Measurements from ENCODE around the gene SLC7A8. TPM values are rescaled to one million over a fixed set of nuclear protein-coding genes. Genes with fewer than 3 reads are reported as not detected.

The SLC7A8 gene
- total RNA-seq, 1 experiment from 2014 or later, result 0.90 TPM

DNA sequence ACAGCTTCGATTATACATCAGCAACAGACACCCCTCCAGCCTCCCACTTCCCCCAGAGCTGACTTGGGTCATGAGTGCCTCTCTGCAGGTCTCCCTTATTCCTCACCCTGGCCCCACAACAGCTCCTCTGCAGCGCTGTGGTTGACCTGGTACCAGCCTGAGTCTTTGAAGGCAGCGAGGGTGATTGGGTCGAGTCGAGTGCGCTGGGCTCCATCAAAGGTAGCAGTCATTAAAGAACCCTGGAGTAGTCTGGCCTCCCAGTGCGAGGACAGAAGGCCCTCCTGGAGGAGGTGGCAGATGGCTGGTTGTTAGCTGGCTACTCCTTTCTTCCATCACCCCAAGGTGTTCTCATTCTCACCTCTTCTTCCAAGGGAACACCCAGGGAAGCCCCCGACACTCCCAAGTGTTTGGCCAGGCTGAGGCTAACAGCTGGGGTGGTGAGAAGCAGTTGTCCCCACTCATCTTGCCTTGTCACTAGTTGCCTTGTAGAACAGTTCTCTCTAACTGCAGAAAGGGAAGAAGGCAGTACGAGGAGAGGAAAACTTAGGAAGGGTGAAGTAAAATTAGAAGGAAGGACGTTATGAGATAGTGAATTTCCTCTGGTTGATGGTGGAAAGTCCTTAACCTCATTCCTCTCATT lies 81.4 kb downstream of the SLC7A8 start:
- no peak overlapping the region for H3K27ac ChIP-seq (ENCODE audit: low read length)
- POLR2A ChIA-PET, result no interaction called here
- H3K36me3 ChIP-seq (ENCODE audit: control insufficient read depth, insufficient read depth, low read length), result no peaks in the 10 kb centered on the region
- in situ Hi-C loops (cut with HindIII; ENCODE audit: low pct_unique_long_range_greater_than_20kb, low sequenced_read_pairs) (no loop called here), intact Hi-C loops (cut with micrococcal nuclease; ENCODE audit: unreplicated experiment) (no loop called here)
- TF ChIP-seq, protein P1, sequence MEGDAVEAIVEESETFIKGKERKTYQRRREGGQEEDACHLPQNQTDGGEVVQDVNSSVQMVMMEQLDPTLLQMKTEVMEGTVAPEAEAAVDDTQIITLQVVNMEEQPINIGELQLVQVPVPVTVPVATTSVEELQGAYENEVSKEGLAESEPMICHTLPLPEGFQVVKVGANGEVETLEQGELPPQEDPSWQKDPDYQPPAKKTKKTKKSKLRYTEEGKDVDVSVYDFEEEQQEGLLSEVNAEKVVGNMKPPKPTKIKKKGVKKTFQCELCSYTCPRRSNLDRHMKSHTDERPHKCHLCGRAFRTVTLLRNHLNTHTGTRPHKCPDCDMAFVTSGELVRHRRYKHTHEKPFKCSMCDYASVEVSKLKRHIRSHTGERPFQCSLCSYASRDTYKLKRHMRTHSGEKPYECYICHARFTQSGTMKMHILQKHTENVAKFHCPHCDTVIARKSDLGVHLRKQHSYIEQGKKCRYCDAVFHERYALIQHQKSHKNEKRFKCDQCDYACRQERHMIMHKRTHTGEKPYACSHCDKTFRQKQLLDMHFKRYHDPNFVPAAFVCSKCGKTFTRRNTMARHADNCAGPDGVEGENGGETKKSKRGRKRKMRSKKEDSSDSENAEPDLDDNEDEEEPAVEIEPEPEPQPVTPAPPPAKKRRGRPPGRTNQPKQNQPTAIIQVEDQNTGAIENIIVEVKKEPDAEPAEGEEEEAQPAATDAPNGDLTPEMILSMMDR (IDR thresholded peaks at IDR 0.05), result no peak
- TF ChIP-seq, protein P2, sequence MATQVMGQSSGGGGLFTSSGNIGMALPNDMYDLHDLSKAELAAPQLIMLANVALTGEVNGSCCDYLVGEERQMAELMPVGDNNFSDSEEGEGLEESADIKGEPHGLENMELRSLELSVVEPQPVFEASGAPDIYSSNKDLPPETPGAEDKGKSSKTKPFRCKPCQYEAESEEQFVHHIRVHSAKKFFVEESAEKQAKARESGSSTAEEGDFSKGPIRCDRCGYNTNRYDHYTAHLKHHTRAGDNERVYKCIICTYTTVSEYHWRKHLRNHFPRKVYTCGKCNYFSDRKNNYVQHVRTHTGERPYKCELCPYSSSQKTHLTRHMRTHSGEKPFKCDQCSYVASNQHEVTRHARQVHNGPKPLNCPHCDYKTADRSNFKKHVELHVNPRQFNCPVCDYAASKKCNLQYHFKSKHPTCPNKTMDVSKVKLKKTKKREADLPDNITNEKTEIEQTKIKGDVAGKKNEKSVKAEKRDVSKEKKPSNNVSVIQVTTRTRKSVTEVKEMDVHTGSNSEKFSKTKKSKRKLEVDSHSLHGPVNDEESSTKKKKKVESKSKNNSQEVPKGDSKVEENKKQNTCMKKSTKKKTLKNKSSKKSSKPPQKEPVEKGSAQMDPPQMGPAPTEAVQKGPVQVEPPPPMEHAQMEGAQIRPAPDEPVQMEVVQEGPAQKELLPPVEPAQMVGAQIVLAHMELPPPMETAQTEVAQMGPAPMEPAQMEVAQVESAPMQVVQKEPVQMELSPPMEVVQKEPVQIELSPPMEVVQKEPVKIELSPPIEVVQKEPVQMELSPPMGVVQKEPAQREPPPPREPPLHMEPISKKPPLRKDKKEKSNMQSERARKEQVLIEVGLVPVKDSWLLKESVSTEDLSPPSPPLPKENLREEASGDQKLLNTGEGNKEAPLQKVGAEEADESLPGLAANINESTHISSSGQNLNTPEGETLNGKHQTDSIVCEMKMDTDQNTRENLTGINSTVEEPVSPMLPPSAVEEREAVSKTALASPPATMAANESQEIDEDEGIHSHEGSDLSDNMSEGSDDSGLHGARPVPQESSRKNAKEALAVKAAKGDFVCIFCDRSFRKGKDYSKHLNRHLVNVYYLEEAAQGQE (IDR thresholded peaks at IDR 0.05; ENCODE audit: insufficient read depth in 1 of 2, low read depth in 2 of 2, low read length in 1 of 2), result no peak
- TF ChIP-seq SIN3A (IDR thresholded peaks at IDR 0.05; ENCODE audit: borderline replicate concordance, insufficient read depth, low read depth, low read length) (no peak), TCF7L2 (IDR thresholded peaks at IDR 0.05; ENCODE audit: low read depth, low read length) (no peak), POLR2AphosphoS5 (IDR thresholded peaks at IDR 0.05; ENCODE audit: low read depth, low read length) (no peak)
- no peaks in the 10 kb centered on the region for H3K9me3 ChIP-seq (ENCODE audit: control insufficient read depth, insufficient read depth, low read depth, low read length)
- CTCF ChIA-PET, result interaction anchor here (0.6 kb wide), 1 partner anchor 34 kb away, joined by 3 read pairs; no protein-coding TSS in a partner anchor
- DNase-seq (ENCODE audit: low read depth, low spot score), result no peak
- no peak overlapping the region for H3K4me3 ChIP-seq (ENCODE audit: low read depth in 2 of 2, low read length in 2 of 2)
- ATAC-seq, result no peak
- peaks cover 4% of the 10 kb centered on the region; the same call in 1 of the 2 replicates for H3K4me1 ChIP-seq (ENCODE audit: control insufficient read depth, insufficient read depth, low read length)
- H3K27me3 ChIP-seq (ENCODE audit: control insufficient read depth, insufficient read depth, low read length), result no peaks in the 10 kb centered on the region
- no TSS peak for BruUV-seq (replicated peaks)

DNA sequence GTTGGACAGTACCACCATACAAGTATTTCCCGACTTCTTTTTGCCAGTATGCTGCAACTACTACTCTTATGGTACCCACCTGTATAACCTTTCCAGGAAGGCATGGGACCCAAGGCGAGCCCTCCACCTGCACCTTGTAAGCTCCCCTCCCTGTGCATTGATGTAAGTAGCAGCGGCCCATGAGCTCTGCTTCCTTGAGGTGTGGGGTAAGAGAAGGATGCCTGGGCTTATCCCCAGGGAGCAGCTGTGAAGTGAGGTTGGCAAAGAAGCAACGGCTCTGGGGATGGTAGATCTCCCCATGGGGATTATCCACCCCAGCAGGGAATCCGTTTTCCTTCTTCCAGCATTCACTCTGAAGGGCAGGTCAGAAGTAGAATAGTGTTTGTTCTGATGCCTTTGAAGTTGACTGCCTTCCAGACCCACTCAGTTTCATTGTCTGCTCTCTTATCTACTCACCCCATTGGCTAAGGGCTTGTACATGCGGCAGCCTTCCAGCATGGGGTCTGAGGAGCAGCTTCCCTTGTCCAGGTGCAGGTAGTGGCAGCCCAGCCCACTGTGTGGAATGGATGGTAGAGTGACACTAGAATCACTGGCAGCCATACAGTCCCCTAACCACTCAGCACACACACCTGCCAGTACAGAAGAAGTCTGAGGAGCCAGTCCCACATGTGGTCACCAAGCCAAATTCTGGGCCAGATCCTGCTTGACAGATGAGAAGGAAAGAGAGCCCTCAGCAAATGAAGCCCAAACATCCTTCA lies 82.1 kb downstream of the SLC7A8 start:
- Histone ChIP-seq H3K27me3 (ENCODE audit: control insufficient read depth, insufficient read depth, low read length) (no peaks in the 10 kb centered on the region), H3K9me3 (ENCODE audit: control insufficient read depth, insufficient read depth, low read depth, low read length) (no peaks in the 10 kb centered on the region), H3K4me1 (ENCODE audit: control insufficient read depth, insufficient read depth, low read length) (peaks cover 10% of the 10 kb centered on the region; the same call in 1 of the 2 replicates), H3K27ac (ENCODE audit: low read length) (no peak overlapping the region), H3K4me3 (ENCODE audit: low read depth in 2 of 2, low read length in 2 of 2) (no peak overlapping the region), H3K36me3 (ENCODE audit: control insufficient read depth, insufficient read depth, low read length) (no peaks in the 10 kb centered on the region)
- ChIA-PET POLR2A (no interaction called here), CTCF (no interaction called here)
- BruUV-seq (replicated peaks), result no TSS peak
- TF ChIP-seq POLR2AphosphoS5 (IDR thresholded peaks at IDR 0.05; ENCODE audit: low read depth, low read length) (no peak), TCF7L2 (IDR thresholded peaks at IDR 0.05; ENCODE audit: low read depth, low read length) (no peak), SIN3A (IDR thresholded peaks at IDR 0.05; ENCODE audit: borderline replicate concordance, insufficient read depth, low read depth, low read length) (no peak)
- TF ChIP-seq, protein P1 (IDR thresholded peaks at IDR 0.05), result no peak
- TF ChIP-seq, protein P2 (IDR thresholded peaks at IDR 0.05; ENCODE audit: insufficient read depth in 1 of 2, low read depth in 2 of 2, low read length in 1 of 2), result no peak
- in situ Hi-C loops (cut with HindIII; ENCODE audit: low pct_unique_long_range_greater_than_20kb, low sequenced_read_pairs) (no loop called here), intact Hi-C loops (cut with micrococcal nuclease; ENCODE audit: unreplicated experiment) (no loop called here)
- no peak for ATAC-seq
- DNase-seq (ENCODE audit: low read depth, low spot score), result no peak
